ENCODE data around the gene BABAM2. TPM values are rescaled to one million over a fixed set of nuclear protein-coding genes. Genes with fewer than 3 reads are reported as not detected.
A peak's percentile ranks its signal among the peaks of the same experiment; 100 is the strongest.
"Not testable (repeated sequence)": the region's sequence is repeated elsewhere in the genome, so short reads cannot be mapped to it uniquely, and the experiment has no call there.

Gene BABAM2
- total RNA-seq, 1 donor from 2014 or later = 37.1 TPM

DNA sequence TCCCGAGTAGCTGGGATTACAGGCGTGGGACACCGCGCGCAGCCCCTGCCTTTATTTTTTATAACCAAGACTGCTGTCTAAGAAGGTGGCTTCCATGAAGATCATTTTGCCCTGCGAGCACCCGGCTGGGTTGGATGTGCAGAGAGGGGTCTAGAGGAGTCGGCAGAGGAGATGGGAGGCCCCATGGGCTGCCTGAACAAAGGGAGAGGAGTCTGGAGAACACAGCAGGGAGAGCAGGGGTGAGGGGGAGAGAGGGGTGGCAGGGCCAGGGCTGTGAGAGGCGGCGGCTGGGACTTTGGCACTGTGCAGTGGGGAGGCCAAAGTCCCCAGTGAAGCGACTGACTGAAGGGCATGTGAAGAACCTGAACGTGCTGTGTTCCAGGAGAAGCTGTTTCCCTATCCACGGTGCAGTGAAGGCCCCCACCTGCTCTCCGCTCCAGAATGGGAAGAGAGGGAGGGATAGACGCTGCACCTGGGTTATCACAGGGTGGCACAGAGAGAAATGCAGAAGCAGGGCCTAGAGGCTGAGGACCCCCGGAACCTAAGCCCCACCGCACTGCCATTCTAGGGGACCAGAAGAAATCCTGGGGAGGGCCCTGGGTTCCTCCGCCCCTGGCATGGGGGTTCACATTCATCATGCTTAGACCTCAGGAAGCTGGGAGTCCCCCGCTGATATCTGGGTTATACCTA, 477.3 kb downstream of the BABAM2 start:
- peaks cover 23% of the 10 kb centered on the region for H3K27me3 Mint-ChIP-seq
- H3K9me3 Mint-ChIP-seq (ENCODE audit: low read depth) = no peaks in the 10 kb centered on the region
- no peaks in the 10 kb centered on the region for H3K36me3 Mint-ChIP-seq (ENCODE audit: insufficient read depth)
- no peak for DNase-seq (ENCODE audit: low spot score, unreplicated experiment)
- H3K4me3 Mint-ChIP-seq (ENCODE audit: low read depth) = no peak overlapping the region
- no peak overlapping the region for H3K27ac Mint-ChIP-seq
- TF ChIP-seq, protein P1, sequence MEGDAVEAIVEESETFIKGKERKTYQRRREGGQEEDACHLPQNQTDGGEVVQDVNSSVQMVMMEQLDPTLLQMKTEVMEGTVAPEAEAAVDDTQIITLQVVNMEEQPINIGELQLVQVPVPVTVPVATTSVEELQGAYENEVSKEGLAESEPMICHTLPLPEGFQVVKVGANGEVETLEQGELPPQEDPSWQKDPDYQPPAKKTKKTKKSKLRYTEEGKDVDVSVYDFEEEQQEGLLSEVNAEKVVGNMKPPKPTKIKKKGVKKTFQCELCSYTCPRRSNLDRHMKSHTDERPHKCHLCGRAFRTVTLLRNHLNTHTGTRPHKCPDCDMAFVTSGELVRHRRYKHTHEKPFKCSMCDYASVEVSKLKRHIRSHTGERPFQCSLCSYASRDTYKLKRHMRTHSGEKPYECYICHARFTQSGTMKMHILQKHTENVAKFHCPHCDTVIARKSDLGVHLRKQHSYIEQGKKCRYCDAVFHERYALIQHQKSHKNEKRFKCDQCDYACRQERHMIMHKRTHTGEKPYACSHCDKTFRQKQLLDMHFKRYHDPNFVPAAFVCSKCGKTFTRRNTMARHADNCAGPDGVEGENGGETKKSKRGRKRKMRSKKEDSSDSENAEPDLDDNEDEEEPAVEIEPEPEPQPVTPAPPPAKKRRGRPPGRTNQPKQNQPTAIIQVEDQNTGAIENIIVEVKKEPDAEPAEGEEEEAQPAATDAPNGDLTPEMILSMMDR (IDR thresholded peaks at IDR 0.05; ENCODE audit: unreplicated experiment) = no peak
- H3K4me1 Mint-ChIP-seq (ENCODE audit: low read depth) = peaks cover 1% of the 10 kb centered on the region

DNA sequence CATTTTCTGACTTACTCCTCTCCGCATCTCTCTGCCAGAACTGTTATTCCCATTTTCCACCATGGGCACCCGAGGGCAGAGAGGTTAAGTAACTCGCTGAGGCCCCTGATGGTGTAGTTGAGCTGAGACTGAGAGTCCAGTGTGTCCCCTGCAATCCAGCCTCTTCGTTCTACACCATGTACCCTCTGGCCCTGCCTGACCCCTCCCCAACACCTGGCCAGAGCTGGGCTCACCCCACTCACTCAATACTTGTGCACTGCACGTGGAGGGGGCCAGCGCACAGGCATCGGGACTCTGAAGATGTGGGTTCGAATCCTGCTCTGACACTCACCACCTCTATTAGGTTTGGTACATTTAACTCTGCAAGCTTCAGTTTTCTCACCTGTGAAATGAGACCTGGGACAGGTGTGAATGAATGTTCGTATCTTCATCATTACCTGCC, 477.8 kb downstream of the BABAM2 start:
- Mint-ChIP-seq H3K4me1 (ENCODE audit: low read depth) (no peaks in the 10 kb centered on the region), H3K27ac (no peak overlapping the region), H3K36me3 (ENCODE audit: insufficient read depth) (no peaks in the 10 kb centered on the region), H3K27me3 (peaks cover 22% of the 10 kb centered on the region), H3K4me3 (ENCODE audit: low read depth) (no peak overlapping the region), H3K9me3 (ENCODE audit: low read depth) (no peaks in the 10 kb centered on the region)
- DNase-seq (ENCODE audit: low spot score, unreplicated experiment) = no peak
- TF ChIP-seq, protein P1 (IDR thresholded peaks at IDR 0.05; ENCODE audit: unreplicated experiment) = no peak

DNA sequence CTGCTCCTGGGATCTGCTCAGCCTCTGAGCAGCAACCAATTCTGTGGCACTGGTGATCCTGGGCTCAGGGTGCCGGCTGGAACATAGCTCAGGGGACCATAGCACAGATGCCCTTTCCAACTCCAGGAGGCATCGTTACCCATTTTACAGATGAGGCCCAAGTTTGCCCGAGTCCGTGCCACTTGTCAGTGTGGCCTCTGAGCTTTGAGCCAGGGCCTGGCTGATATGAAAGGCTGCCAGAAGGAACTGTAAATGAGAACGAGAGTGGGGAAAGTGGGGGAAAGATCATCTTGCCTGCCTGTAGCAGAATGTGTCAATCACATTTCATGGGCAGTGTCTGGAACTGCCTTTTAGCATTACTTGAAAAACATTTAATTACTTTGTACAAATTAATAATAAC, 478.8 kb downstream of the BABAM2 start:
- Mint-ChIP-seq H3K27ac (peak overlapping the region; percentile 13), H3K27me3 (peaks cover 20% of the 10 kb centered on the region), H3K9me3 (ENCODE audit: low read depth) (no peaks in the 10 kb centered on the region), H3K4me3 (ENCODE audit: low read depth) (no peak overlapping the region), H3K36me3 (ENCODE audit: insufficient read depth) (no peaks in the 10 kb centered on the region), H3K4me1 (ENCODE audit: low read depth) (no peaks in the 10 kb centered on the region)
- DNase-seq (ENCODE audit: low spot score, unreplicated experiment) = no peak
- TF ChIP-seq, protein P1 (IDR thresholded peaks at IDR 0.05; ENCODE audit: unreplicated experiment) = no peak

DNA sequence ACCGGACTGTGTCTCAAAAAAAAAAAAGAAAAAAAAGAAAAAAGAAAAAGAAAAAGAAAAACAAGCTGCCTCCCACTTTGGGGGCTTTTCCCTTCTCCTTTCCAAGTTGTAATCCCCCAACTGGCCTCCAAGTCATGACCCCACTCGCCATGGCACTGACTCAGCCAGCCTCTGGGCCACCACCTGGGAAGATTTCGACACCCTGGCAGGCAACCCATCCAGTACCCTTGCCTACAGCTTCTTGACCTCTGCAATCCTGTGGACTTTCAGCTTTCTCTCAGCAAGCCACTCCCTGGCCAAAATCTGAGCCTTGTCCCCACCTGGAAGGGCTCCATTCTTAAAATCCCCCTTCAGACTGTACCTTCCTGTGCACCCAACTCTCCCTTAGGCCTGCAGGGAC, 479.8 kb downstream of the BABAM2 start:
- H3K27ac Mint-ChIP-seq = no peak overlapping the region
- TF ChIP-seq, protein P1 (IDR thresholded peaks at IDR 0.05; ENCODE audit: unreplicated experiment) = no peak
- H3K36me3 Mint-ChIP-seq (ENCODE audit: insufficient read depth) = no peaks in the 10 kb centered on the region
- no peaks in the 10 kb centered on the region for H3K9me3 Mint-ChIP-seq (ENCODE audit: low read depth)
- peaks cover 17% of the 10 kb centered on the region for H3K27me3 Mint-ChIP-seq
- no peaks in the 10 kb centered on the region for H3K4me1 Mint-ChIP-seq (ENCODE audit: low read depth)
- no peak for DNase-seq (ENCODE audit: low spot score, unreplicated experiment)
- no peak overlapping the region for H3K4me3 Mint-ChIP-seq (ENCODE audit: low read depth)

DNA sequence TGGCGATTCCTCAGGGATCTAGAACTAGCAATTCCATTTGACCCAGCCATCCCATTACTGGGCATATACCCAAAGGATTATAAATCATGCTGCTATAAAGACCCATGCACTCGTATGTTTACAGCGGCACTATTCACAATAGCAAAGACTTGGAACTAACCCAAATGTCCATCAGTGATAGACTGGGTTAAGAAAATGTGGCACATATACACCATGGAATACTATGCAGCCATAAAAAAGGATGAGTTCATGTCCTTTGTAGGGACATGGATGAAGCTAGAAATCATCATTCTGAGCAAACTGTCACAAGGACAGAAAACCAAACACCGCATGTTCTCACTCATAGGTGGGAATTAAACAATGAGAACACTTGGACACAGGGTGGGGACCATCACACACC, 481.2 kb downstream of the BABAM2 start:
- H3K36me3 Mint-ChIP-seq (ENCODE audit: insufficient read depth); DNase-seq (ENCODE audit: low spot score, unreplicated experiment); H3K27ac Mint-ChIP-seq; H3K4me3 Mint-ChIP-seq (ENCODE audit: low read depth); H3K4me1 Mint-ChIP-seq (ENCODE audit: low read depth); H3K9me3 Mint-ChIP-seq (ENCODE audit: low read depth): not testable (repeated sequence)
- H3K27me3 Mint-ChIP-seq = peaks cover 17% of the 10 kb centered on the region

DNA sequence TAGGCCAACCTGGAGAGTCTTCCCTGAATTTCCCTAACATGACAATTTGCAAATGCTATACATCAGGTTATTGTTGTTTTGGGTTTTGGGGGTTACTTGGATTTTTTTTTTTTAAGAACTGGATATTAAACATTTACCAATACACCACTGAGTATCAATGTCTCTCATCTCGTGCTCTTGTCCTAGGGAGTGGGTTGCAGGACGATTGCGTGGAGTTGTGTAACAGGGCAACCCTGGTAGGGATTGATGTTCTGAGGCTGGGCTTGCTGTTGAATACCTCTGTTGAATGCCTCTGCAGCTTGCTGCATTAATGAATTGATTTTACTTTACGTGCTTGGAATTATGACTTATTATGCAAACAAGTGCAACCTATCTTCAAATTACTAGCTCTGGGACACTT, 483.3 kb downstream of the BABAM2 start:
- Mint-ChIP-seq H3K27me3 (peaks cover 17% of the 10 kb centered on the region), H3K27ac (no peak overlapping the region), H3K9me3 (ENCODE audit: low read depth) (no peaks in the 10 kb centered on the region), H3K4me3 (ENCODE audit: low read depth) (no peak overlapping the region), H3K36me3 (ENCODE audit: insufficient read depth) (no peaks in the 10 kb centered on the region), H3K4me1 (ENCODE audit: low read depth) (peaks cover 4% of the 10 kb centered on the region)
- no peak for DNase-seq (ENCODE audit: low spot score, unreplicated experiment)
- TF ChIP-seq, protein P1 (IDR thresholded peaks at IDR 0.05; ENCODE audit: unreplicated experiment) = no peak

Data from progenitor cell of endocrine pancreas (in vitro differentiated cells).